NCI-H146 (cell line): Measurements from ENCODE around the gene SPRR5.

ENCODE experiments used
- DNase-seq: peaks from one replicate; lab custom pipeline; 2025; lab: John Stamatoyannopoulos, UW

SPRR5 gene

GRCh38 chr1:152946248-152946647, 758 bp upstream of the SPRR5 start:
- DNase-seq, result no peak

- no peak for DNase-seq
Observed at GRCh38 chr1:152951711-152952110, 4.7 kb downstream of the SPRR5 start.

GRCh38 chr1:152953761-152954160, 6.8 kb downstream of the SPRR5 start:
- no peak for DNase-seq

GRCh38 chr1:152954436-152954835, 7.4 kb downstream of the SPRR5 start:
- no peak for DNase-seq

- no peak for DNase-seq
Observed at GRCh38 chr1:152957561-152957960, 10.6 kb downstream of the SPRR5 start.

GRCh38 chr1:152959273-152959672, 12.3 kb downstream of the SPRR5 start:
- no peak for DNase-seq

- DNase-seq, result no peak
Observed at GRCh38 chr1:152959801-152960451, 12.9 kb downstream of the SPRR5 start.

GRCh38 chr1:152960452-152961044, 13.5 kb downstream of the SPRR5 start:
- DNase-seq, result peak; percentile 9

- no peak for DNase-seq
Observed at GRCh38 chr1:152961226-152961891, 14.4 kb downstream of the SPRR5 start.

GRCh38 chr1:152962876-152963415, 15.9 kb downstream of the SPRR5 start:
- no peak for DNase-seq

- DNase-seq, result no peak
Observed at GRCh38 chr1:152964536-152964935, 17.5 kb downstream of the SPRR5 start.

GRCh38 chr1:152965853-152966252, 18.8 kb downstream of the SPRR5 start:
- no peak for DNase-seq

GRCh38 chr1:152967201-152967600, 20.2 kb downstream of the SPRR5 start:
- DNase-seq, result no peak

GRCh38 chr1:152968248-152968647, 21.2 kb downstream of the SPRR5 start:
- DNase-seq, result no peak

- DNase-seq, result no peak
Observed at GRCh38 chr1:152969036-152969435, 22.0 kb downstream of the SPRR5 start.

- no peak for DNase-seq
Observed at GRCh38 chr1:152970495-152970894, 23.5 kb downstream of the SPRR5 start, which contains the start of gene SPRR4. TSS of gene SPRR4 (plus strand) at chr1:152970648. CDS start at chr1:152971891, 1,243 bp downstream.

- DNase-seq, result no peak
Observed at GRCh38 chr1:152972196-152972886, 25.3 kb downstream of the SPRR5 start.

GRCh38 chr1:152976688-152977087, 29.7 kb downstream of the SPRR5 start:
- no peak for DNase-seq

GRCh38 chr1:152977614-152978013, 30.6 kb downstream of the SPRR5 start:
- no peak for DNase-seq

- no peak for DNase-seq
Observed at GRCh38 chr1:152980676-152981075, 33.7 kb downstream of the SPRR5 start.

- DNase-seq, result no peak
Observed at GRCh38 chr1:152981146-152981871, 34.3 kb downstream of the SPRR5 start.

GRCh38 chr1:152982076-152982475, 35.1 kb downstream of the SPRR5 start:
- DNase-seq, result no peak
